HS-27A (cell line): Measurements from ENCODE around the gene PNKP.

Source experiments
- DNase-seq: peaks from one replicate; pipeline ENCODE4 v3.0.0-alpha.2; 2012; ENCODE audit warnings: low read depth, missing footprints

Gene PNKP

GRCh38 chr19:49890349-49891311, 23.3 kb upstream of the PNKP start:
- DNase-seq = no peak

- no peak for DNase-seq
These were observed 22.4 kb upstream of the PNKP start for GRCh38 chr19:49889687-49890348.

- no peak for DNase-seq
These were observed 21.8 kb upstream of the PNKP start for GRCh38 chr19:49889038-49889686.

- no peak for DNase-seq
These were observed 21.1 kb upstream of the PNKP start for GRCh38 chr19:49888510-49888824.

GRCh38 chr19:49887665-49888509, 20.5 kb upstream of the PNKP start:
- no peak for DNase-seq

GRCh38 chr19:49887037-49887664, 19.8 kb upstream of the PNKP start:
- no peak for DNase-seq

- no peak for DNase-seq
These were observed 17.4 kb upstream of the PNKP start for GRCh38 chr19:49884760-49885159.

GRCh38 chr19:49884109-49884508, 16.7 kb upstream of the PNKP start:
- no peak for DNase-seq

GRCh38 chr19:49883094-49883493, 15.7 kb upstream of the PNKP start:
- DNase-seq = no peak

- DNase-seq = no peak
These were observed 15.3 kb upstream of the PNKP start for GRCh38 chr19:49882643-49883042.

- DNase-seq = no peak
These were observed 14.5 kb upstream of the PNKP start for GRCh38 chr19:49881672-49882394.

- no peak for DNase-seq
These were observed 13.8 kb upstream of the PNKP start for GRCh38 chr19:49881186-49881585.

- DNase-seq = no peak
These were observed 12.9 kb upstream of the PNKP start for GRCh38 chr19:49880162-49880869.

GRCh38 chr19:49879243-49879963, 12.0 kb upstream of the PNKP start:
- DNase-seq = no peak

GRCh38 chr19:49878744-49879070, 11.3 kb upstream of the PNKP start:
- DNase-seq = no peak

GRCh38 chr19:49877879-49878743, 10.7 kb upstream of the PNKP start:
- peak; percentile 96 for DNase-seq

GRCh38 chr19:49877020-49877878, 9.9 kb upstream of the PNKP start, which contains the start of the genes AKT1S1 and TBC1D17:
Gene AKT1S1, minus strand, starts transcription at chr19:49877355. Its CDS starts 4,060 bp downstream, at chr19:49873295.
Gene TBC1D17, plus strand, starts transcription at chr19:49877702. Its CDS starts 22 bp downstream, at chr19:49877724.
- peak; percentile 100 for DNase-seq
